Measurements from ENCODE around the gene TEPSIN.

The TEPSIN gene

DNA sequence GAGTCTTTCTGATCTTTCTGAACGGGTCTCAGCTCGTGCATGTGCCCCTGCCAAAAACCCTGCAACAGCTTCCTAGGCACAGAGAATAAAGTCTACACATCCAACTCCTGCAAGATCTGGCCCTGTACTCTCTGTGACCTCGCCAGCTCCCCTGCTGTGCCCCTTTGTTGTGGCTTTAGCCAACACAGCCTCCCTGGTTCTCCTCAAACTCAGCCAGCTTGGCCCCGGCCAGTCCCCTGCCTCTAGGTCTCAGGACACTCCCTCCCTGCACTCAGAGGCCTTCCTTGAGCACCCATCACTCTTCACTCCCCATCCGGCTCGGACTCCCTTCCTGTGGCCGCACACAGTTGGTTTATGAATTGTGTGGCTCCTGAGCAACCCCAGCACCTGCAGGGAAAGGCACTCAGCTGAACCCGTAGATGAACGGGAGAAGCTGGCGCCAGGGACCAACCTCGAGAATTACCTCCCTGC, 17.4 kb downstream of the TEPSIN start:
- DNase-seq (ENCODE audit: low read depth) = no peak

DNA sequence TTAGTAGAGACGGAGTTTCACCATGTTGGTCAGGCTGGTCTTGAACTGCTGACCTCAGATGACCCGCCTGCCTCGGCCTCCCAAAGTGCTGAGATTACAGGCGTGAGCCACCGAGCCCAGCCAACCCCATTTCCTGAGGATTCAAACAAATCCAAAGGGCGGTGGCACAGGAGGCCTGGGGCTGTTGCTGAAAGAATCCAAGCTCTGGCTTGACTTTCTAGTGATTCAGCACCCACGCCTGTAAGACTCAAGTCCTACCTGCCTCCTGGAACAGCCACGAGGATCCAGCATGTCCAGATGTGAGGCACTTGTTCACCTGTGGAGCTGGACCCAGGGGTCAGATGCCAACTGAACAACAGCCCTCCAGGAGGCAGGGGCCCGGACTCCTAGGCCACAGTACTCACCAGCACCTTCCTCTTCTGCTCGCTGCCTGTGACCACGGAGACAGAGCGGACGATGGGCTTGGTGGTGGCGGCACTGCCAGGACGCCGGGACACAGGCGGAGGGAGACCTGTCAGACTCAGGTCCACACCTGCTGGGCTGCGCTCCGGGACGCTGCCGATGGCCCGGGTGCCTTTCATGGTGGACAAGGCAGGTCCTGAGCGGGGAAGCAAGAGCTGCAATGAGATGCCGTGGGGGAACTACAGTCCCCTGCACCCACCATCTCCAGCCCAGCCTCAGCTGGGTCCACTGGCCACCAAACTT, 19.2 kb downstream of the TEPSIN start:
- DNase-seq (ENCODE audit: low read depth) = no peak

DNA sequence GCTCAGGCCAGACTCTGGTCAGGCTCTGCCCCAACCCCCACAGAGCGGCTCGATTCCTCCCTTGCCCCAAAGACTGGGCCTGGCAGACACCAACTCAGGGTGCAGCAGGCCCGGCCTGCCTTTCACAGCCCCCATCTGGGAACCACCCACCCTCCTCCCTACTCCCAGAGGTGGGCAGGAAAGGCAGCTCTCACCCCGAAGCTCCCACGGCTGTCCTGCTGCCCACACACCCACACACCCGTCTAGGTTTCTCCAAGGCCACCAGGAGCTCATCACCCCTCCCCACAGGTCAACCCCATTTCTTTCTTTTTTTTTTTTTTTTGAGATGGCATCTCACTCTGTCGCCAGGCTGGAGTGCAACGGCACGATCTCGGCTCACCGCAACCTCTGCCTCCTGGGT, 19.9 kb downstream of the TEPSIN start:
- no peak for DNase-seq (ENCODE audit: low read depth)

DNA sequence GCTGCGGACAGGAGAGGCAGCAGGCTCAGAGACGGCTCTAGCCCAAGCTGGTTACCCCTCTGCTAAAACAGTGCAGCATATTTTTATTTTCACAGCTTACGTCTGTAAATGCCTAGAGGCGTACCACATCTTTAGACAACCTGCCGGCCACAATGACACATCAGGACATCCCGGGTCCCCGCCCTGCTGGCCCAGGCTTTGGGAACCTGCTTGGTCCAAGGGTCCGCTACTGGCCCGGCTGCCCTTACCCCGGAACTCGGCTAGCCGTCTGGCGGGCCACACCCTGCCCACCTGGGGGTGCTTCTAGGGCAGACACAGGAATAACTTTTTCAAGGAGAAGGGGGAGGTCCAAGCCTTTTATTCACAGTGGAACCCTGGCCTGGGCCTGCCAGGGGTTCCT, 20.4 kb downstream of the TEPSIN start:
- no peak for DNase-seq (ENCODE audit: low read depth)

DNA sequence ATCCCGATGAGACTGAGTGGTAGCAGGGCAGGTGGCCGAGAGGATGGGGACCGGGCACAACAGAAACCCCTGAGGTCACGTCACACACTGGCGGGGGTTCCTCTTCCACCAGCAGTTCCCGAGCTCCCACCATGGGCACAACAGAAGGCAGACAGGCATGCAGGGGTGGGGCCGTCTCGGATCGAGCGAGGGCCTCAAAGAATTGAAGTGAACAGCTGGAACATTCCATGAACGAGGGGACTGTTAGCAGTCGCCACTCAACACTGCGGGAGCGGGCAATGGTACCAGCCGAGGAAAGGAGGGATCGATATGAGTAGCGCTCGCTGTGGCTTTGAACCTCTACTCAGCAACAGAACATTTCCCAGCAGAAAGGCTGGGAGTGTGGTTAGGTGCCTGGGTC, 21.4 kb downstream of the TEPSIN start:
- DNase-seq (ENCODE audit: low read depth) = no peak

DNA sequence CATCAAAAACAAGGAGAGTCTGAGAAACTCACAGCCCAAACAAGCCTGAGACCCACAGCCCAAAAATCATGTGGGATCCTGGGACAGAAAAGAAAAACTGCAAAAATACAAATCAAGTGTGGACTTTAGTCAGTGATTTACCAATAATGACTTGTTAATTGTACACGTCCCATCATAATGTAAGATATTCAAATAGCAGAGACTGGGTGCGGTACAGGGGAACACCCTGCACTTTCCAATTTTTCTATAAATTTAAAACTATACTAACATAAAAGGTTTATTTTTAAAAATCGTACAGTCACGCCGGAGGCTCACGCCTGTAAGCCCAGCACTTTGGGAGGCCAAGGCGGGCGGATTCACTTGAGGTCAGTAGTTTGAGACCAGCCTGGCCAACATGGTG, 24.9 kb downstream of the TEPSIN start:
- no peak for DNase-seq (ENCODE audit: low read depth)

DNA sequence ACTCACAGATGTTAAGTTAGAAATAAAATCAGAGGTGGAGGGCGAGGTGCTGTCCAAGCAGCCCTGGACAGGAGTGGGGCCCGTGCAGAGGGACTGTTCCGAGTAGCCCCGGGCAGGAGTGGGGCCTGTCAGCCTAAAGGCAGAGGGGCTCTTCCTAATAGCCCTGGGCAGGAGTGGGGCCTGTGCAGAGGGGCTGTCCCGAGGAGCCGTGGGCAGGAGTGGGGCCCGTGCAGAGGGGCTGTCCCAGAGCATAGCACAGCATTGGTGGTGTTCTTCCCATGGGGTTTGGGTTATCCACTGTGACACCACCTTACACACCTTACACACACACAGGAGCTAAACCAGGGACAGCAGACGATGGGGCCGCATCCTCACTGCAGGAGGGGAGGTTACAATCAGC, 26.5 kb downstream of the TEPSIN start:
- DNase-seq (ENCODE audit: low read depth) = no peak

DNA sequence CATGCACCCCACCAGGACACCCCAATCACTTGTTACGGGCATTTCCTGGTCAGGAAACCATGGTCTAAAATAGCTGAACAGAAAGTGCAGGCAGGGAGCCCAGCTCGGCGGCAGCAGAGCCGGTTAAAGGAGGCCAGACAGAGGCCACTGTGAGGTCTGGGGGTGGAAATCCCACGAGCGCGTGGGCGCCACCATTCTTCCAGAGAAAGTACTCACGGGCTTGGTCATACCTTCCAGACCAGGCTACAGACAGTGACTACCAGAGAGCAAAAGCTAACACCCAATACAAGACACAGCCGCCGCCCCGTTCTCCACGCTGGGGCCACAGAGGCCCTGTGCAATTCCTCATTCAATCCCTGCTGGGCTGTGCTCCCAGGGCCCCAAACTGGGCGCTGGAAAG, 28.0 kb downstream of the TEPSIN start:
- no peak for DNase-seq (ENCODE audit: low read depth)

DNA sequence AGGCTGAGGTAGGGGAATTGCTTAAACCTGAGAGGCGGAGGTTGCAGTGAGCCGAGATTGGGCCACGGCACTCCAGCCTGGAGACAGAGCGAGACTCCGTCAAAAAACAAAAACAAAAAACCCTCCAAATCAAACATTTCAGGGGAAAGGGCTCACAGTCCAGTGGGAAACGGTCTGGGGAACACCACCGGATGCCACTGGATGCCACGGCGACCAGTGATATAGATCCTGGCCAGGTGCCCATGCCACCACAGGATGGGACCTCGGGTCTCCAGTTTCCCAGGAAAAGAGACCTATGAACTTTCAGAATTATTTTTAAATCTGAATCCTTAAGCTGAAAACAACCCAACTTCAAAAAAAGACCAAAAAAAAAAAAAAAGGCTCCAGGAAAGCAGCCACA, 28.4 kb downstream of the TEPSIN start:
- DNase-seq (ENCODE audit: low read depth) = no peak

DNA sequence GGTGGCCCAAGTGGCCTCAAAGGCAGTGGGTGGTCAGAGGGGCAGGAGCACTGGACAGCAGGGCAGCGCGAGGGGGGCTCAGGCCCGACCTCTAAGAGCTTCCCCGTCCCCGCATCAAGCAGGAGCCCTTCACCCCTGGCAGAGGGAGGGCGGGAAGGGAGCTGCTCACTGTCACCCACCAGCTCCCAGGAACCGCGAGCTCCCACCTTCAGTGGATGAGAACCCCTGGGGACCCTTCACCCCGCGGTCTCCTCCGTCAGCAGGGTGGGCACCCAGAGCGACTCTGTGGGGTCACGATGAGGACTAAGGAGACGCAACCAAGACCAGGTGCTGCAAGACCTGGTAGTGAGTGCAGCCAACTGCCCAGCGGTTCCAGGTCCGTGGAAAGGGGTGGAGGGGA, 29.7 kb downstream of the TEPSIN start:
- no peak for DNase-seq (ENCODE audit: low read depth)

DNA sequence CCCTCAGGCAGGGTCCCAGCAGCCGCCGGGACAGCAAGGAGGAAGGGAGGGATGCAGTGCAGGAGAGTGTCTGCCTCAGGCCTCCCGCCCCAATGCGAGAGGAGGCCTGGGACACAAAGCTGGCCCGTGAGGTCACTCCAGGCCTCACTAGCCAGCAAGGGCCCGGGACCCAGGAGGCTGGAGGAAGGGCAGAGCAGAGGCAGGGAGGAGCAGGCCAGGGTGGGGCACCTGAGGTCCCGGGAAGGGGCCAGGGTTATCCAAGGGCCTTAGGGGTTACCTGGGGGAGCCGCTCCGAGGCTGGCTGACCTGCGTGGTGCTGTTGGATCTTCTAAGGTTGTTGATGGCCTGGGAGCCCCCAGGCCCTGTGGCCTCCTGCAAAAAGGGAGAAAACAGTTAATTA, 30.2 kb downstream of the TEPSIN start:
- no peak for DNase-seq (ENCODE audit: low read depth)

DNA sequence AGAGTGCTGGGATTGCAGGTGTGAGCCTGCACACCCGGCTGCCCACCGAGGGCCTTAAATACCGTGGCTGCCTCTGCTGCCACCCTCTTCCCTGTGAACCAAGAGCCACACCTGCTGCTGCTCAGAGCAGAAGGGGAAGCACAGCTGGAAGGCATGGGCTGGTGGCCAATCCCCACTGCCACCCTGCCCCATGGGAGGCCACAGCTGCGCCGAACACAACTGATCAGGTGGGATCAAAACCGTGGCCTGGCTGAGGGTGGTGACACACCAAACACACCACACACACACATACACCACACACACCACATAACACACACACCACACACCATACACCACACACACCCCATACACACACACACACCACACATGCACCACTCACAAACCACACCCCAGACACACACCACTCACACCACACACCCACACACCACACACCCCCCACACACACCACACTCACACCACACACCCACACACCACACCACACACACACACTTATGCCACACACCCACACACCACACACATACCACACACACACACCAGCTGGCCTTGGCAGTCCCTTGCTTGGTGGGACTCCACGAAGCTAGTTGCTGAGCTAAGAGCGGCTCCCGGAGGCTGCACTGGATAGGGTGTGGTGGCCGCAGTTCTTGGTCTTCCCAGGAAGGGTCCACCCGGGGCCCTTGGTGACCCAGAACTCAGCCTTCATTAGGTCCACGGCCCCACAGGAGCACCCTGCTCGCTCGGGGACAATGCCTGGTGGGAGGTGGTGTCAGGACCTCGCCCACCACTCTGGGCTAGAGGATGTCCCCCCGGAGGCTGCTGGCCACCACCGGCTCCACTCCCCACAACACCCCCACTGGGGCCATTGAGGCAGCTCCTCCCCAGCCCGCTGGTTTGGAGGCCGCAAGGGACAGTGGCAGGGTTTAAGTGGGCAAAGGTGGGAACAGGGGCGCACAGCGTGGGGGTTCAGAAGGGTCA, 31.0 kb downstream of the TEPSIN start:
- no peak for DNase-seq (ENCODE audit: low read depth)

DNA sequence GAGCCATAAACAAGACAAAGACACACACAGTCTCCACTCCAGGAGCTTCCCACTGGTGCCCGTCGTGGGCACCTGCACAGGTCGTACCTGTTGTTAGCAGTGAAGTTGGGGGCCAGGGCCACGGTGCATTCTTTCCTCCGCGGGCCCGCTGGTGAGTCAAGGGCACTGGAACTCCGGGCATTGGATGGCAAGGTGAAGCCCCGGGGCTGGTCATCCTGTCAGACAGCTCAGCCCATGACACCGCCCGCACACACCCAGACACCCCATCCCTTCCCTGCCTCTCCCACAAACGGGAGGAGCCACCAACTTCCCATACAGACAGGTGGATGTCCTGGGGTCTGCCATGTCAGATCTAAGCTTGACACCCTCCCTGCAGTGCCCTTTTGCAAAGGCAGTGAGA, 32.2 kb downstream of the TEPSIN start:
- DNase-seq (ENCODE audit: low read depth) = no peak

DNA sequence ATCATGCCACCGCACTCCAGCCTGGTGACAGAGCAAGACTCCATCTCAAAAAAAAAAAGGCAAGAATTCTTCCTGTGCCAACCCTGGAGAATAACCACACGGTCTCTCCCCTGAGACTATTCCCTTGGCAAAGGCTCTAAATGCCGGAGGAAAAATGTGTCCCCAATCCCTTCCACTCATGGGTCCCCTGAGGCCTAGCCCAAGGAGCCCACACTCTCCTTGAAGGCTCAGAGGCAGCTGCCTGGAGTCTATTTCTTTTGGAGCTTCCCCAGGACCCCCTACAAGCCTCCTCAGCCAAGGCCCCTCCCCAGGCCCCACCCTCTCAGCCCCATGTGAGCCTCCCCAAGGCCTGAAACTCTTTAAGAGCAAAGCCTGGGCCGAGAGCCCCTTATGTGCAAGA, 32.7 kb downstream of the TEPSIN start:
- no peak for DNase-seq (ENCODE audit: low read depth)

DNA sequence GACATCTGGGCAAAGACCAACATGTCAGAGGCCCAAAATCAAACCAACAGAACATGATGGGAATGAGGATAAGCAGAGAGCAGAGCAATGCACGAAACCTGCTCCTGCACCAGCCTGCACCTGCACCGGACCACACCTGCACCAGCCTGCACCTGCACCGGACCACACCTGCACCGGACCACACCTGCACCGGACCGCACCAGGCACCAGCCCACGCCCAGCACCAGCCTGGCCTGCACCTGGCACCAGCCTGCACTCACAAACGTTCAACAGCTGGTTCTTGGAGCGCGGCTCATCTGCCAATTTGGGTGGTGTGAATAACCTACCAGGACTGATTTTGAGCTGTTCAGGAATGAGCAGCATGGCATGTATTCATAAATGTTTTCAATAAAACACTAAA, 34.3 kb downstream of the TEPSIN start:
- DNase-seq (ENCODE audit: low read depth) = no peak

DNA sequence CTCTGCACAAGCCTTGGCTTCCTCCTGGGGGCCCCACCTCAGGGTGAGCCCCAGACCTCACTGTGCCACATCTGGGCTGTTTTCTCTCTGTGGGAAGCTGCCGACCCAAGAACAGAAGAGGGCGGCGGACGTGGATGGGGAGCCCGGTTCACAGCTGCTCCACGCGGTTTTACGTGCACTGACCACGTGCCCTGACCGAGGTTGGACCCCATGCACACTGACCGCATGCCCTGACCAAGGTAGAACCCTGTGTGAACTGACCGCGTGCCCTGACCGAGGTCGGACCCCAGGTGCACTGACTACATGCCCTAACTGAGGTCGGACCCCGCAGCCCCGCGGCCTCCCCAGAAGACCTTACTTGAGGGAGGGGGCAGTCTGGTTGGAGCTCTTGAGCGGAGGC, 35.7 kb downstream of the TEPSIN start:
- no peak for DNase-seq (ENCODE audit: low read depth)

DNA sequence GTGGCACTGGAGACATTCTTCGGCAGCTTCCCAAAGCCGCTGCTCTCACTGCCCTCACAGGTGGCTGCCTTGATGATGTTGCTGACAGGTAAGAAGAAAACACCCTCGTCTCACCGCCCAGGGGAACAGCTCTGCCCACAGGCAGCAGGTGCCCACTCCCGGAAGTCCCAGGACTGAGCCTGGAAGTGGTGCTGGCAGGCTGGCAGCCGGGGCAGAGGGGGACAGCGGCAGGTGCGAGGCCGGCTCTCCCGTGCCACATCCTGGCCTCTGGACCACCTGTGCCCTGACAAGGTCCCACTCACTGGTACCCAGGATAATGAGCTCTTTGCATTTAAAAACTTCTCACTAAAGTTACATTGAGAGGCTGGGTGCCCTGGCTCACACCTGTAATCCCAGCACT, 36.5 kb downstream of the TEPSIN start:
- DNase-seq (ENCODE audit: low read depth) = no peak

DNA sequence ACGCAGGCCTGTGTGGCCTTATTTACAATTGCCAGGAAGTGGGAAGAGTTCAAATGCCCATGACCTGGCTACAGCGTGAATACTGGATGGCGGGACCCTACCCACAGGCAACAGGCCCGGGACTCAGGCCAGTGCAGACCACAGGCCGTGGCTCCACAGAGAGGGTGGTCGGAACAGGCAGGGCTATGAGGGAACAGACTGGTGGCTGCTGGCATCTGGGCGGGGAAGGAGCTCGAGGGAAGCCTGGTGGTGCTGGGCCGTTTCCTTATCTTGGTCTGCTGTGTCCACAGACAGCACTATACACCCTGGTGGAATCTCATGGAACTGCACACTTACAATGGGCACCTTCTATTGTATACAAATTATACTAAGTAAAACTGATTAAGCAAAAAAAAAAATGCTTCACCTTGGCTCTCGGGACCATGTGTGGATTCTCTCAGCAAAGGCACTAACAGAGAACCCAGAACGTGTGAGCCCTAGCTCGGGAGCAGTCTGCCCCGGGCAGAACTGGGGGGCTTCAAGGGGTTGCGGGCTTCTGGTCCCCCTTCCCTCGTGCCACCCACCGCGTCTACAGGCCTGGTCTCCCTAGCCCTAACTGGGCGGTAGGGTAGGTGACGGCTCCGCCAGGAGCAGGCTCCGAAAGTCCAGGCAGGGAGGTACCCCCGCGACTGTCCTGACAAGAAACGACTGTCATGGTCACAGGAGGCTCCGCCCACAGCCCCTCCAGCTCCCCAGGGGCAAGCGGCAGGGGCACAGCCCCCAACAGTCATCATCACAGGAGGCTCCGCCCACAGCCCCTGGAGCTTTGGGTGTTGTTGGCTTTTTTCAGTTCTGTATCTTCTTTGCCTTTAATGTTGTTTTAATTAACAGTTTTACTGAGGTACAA, 37.9 kb downstream of the TEPSIN start:
- no peak for DNase-seq (ENCODE audit: low read depth)

DNA sequence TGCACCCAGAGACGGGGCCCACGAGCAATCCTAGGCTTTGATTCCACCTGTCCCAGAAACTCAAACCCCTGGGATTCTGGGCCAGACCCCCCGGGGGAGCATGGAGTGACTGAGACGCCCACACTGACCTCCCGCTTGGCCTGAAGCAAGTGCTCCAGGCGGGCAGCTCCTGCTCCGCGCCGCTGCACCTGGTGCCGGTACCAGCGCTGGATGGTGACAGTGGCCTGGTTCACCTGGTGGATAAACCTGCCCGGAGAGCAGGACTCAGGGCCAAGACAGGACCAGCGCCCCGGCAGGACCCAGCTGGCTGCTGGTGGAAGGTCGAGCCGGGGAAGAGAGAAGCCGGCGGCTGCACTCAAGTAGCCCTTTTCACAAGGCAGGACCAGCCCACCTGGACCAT, 38.7 kb downstream of the TEPSIN start:
- no peak for DNase-seq (ENCODE audit: low read depth)

DNA sequence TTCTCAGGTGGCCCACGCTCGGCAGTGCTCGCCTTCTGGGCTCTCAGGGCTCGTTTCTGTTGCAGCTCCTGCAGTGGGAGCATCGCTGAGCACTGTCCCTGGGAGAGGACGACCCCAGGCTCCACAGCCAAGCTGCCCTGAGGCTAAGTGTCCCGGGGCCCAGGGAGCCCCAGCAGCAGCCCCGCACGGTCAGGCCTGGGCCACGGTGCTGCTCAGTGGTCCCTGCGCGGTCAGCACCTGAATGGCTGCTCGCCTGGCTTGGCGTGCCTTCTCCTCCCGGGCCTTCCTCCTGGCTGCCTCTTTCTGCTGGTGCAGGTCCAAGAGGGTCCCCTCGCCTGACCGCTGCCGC, 39.4 kb downstream of the TEPSIN start:
- no peak for DNase-seq (ENCODE audit: low read depth)

DNA sequence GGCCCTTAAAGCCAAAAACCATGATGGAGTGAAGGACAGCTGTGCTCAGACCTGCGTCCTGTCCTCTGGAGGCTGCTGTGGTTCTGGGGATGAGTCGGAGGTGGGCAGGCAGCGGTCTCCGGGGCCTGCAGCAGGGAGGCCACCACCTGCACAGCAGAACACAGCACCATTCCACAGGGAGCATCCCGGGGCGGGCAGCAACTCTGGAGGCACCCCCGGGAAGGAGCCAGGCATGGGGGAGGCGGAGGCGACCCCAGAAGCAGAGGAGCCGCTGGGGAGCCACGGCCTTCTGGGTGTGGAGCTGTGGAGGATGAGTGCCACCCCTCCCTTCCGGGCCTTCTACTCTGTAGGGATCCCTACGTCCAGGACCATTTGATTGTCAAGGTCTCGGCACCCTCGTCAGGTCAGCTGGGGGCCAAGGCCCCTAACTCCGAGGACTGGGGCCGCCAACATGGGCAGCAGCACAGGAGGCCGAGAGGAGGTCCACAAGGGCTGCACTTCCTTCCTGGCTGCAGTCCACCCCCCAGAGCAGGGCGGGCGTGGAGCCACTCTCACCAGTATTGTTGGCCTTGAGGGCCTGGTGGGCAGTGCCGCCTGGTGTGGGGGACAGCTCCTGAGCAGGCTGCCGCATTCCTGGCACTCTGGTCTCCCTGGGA, 39.9 kb downstream of the TEPSIN start:
- DNase-seq (ENCODE audit: low read depth) = no peak

All from stimulated activated CD8-positive, alpha-beta memory T cell treated with anti-CD3 and anti-CD28 coated beads, Interleukin-15, amount 100 ng/mL, for 24 hours (primary cell).